T-helper 22 cell (primary cell): ENCODE results near the gene CDC27.
"Not testable (repeated sequence)": the region's sequence is repeated elsewhere in the genome, so short reads cannot be mapped to it uniquely, and the experiment has no call there.

Experiments used
- DNase-seq: peaks from one replicate; pipeline ENCODE4 v3.0.0-alpha.2; 2020; ENCODE audit warnings: low read depth

Gene CDC27

DNA sequence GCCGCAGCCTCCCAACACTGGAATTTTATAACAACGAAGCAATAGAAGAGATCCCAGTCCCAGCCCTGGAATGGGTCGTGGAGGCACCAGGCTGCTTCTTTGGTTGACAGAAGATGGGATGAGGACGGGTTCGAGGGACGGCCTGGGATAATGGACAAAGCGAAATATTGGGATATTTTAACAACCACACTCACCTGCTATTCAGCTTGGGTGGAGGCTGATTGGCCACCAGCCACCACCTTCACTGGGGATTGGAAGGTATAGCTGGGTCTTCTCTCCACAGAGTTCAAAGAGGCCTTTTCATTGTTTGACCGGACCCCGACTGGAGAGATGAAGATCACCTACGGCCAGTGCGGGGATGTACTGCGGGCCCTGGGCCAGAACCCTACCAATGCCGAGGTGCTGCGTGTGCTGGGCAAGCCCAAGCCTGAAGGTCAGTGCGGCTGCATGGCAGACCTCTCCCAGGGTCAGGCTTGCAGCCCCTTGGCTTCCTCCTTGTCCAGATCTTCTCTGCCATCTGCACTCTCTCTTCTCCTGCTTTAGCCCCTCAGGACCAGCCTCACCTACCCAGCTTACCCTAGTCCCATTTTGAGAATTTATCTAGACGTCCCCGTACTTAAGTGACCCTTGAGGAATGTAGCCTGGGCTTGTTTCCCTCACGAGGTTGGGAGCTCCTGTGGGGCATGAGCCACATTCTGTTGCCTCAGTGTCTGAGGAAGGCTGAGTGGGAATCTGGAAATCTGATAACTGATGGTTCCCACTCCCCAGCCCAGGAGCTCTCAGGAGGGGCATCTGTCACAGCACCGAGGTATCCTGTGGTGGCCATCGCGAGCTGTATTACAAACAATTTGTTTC is 30.8 kb upstream of the CDC27 start:
- DNase-seq, result no peak

DNA sequence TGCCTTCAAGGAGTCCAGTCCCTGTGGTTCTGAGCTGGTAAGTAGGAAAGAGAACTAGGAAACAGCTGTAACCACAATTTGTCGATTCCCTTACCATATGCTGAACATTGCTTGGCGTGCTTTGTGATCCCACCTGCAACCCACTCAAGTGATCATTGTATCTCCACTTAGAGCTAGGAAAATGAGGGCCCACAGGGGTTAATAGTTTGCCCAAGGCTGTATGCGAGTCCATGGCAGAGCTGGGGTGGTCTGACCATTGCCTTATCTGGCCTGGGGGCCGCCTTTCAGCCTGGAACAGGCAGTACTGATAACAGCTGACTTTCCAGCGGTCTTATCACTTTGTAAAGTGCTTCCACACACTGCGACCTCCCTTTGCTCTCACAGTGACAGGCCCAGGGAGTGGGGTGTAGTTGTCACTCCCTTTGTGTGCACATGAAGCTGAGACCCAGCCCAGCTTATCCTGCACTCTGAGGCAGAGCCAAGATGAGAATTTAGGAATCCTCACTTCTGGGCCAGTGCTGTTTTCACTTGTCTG is 29.9 kb upstream of the CDC27 start:
- DNase-seq, result no peak

- DNase-seq, result not testable (repeated sequence)
Observed at GRCh38 chr17:47217279-47217678, 28.2 kb upstream of the CDC27 start.

DNA sequence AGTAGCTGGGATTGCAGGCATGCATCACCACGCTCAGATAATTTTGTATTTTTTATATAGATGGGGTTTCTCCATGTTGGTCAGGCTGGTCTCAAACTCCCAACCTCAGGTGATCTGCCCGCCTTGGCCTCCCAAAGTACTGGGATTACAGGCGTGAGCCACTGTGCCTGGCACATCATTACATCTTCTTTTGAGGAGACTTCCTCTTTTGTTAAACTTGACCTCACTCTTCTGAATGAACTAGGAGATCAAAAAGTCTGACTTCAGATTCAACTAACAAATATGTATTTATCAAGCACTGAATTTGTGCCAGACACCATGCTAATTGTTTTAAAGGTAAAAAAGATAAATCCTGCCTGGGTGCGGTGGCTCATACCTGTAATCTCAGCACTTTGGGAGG is 27.7 kb upstream of the CDC27 start:
- not testable (repeated sequence) for DNase-seq

DNA sequence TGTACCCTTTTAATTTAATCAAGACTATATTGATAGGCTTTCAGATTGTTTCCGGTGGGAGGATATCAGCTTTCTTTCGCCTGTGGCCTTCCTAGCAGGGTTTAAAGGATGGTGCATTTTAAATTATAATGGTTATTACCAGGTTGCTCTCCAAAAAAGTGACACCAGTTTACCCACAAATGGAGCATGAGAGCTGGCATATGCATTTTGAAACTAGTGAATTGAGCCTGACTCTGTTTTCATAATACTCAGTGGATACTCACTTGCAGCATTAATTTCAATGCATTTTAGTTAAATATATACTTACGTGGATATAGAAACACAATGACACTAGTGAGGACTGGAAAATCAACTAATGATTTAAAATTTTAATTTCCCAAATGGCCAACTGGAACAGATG is 25.8 kb upstream of the CDC27 start:
- DNase-seq, result no peak

DNA sequence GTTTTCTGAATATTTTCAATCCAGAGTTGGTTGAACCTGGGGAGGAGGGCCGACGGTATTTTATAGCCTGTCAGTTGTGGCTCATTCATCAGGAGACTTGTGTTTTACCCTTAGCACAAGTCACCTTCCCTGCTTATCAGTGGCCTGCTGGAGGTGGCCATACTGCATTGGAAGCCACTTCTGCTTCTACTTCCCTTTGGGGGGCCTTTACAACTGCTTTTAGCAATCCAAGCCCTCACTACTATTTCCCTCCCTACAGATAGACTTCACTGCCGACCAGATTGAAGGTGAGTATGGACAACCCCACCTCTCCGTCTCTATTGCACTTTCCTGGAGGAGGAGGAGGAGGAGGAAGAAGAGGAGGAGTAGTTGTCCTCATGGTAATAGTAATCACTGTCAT is 24.4 kb upstream of the CDC27 start:
- no peak for DNase-seq

DNA sequence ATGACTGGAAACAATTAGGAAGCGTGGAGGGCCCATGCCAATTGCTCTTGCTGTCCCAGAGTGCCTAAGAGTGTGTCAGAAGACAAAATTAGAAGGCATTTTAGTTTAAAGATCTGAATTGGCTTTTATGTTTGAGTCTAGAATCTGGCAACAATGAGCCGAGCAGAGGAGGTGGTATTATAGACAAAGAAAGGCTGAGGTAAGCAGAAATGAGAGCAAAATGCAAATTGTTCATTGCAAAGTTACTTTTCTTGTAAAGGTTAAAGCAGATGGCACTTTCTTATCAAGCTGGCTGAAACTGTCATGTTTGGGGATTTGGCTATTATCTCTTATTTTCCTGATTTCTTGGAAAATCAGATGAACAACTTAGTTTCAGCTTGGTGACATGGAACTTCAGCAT is 23.4 kb upstream of the CDC27 start:
- no peak for DNase-seq

GRCh38 chr17:47210779-47211178 is 21.7 kb upstream of the CDC27 start:
- DNase-seq, result no peak

- DNase-seq, result no peak
Observed at GRCh38 chr17:47210105-47210504, 21.0 kb upstream of the CDC27 start.

GRCh38 chr17:47209499-47209898 is 20.4 kb upstream of the CDC27 start:
- DNase-seq, result no peak

GRCh38 chr17:47208744-47209488 is 19.8 kb upstream of the CDC27 start, which contains the start of gene MYL4:
TSS of gene MYL4 (plus strand) at chr17:47209348. CDS start at chr17:47209423, 75 bp downstream.
- no peak for DNase-seq

- no peak for DNase-seq
Observed at GRCh38 chr17:47207143-47208067, 18.3 kb upstream of the CDC27 start.

DNA sequence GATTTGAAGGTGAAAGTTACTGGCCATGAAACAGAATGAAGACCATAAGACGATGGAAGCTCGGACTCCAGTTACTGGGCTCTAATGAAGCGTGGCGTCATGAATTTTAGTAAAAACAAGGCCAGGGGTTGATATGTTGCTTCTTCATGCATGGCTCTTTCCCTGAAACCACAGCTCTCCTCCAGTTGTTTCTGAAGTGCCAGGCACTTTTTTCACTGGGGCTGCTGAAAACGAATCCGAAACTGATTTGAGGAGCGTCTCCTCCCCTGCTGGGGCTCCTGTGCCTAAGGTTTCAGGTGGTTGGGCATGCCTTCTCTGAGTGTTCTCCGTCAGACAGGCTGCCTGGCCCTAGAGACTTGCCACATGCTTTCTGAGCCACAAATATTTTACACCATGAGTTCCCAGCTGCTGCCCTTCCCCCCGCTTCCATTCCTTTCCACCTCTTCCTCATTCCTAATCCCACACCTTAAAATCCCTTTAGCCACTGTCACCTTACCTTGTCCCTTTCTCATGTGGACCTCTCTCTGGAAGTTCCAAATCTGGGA is 16.4 kb upstream of the CDC27 start:
- peak; percentile 42 for DNase-seq

DNA sequence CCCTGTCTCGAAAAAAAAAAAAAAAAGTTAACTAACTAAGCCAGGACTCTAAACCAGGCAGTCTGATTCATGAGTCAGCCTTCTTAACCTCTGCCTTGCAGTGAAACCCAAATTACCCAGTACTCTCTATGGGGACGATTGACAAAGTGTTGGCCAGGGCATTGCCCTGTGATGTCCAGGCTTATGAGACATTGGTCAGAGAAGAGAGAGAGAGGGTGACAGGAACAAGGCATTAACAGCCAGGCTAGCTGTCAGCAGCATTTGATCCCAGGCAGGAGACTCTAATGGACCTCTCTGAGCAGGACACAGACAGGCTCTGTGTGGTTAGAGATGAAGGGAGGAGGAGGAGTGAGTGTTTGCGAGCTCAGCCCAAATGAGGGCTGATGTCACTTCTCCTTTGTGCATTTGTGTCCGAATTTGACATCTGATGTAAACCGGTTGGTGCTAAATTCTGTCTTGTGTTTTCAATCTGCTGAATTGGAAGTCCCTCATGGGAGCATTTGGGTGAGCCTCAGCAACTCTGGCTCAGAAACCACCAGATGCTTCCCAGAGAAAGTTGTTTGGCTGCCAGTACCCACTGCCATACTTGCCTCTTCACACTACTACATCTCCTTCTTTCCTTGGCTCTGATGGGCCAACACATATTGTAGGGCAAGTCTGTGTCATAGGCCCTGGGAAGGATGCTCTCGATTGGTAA is 15.8 kb upstream of the CDC27 start:
- peak; percentile 15 for DNase-seq

DNA sequence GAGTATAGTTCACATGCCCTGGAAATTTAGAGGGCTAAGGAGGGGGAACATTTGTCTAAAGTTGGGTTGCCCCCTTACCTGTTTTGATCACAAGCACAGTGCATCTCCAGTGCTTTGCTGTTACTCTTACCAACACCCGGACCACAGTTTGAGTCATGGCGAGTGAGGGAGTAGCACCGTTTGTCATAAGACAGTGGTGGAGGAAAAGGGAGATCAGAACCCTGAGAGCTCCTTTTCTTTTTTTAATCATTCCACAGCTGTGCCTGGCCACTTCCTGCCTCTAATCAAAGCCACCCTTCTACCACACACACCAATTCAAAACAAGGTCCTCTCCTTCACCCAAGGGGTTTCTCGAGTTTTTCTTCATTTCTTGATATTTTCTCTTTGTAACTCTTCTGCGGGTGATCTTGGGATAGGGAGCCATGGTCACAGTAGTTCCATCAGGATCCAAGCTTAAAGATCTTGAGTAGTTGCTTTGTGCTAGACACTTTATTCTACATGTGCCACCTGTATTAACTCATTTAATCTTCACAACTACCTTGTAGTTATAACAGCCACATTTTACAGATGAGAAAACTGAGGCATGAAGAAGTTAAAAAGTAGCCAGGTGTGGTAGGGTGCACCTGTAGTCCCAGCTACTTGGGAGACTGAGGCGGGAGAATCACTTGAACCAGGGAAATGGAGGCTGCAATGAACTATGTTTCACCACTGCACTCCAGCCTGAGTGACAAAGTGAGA is 15.1 kb upstream of the CDC27 start:
- DNase-seq, result peak; percentile 30

GRCh38 chr17:47201166-47201565 is 12.1 kb upstream of the CDC27 start:
- DNase-seq, result no peak

DNA sequence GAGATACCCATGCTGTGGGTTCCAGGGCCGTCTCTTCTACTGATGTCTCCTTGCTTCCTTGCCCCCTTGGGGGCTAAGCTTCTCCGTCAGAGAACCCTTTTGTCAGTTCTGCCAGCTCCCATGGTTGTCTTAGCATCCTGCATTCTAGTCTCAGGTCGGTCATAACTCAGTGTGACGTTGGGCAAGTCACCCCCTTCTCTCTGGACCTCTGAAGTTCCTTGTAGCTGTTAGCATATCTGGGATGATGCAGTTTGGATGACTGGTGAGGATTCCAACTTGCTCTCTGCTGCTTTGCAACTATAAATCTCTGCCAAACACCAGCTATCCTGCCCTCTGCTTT is 11.2 kb upstream of the CDC27 start:
- no peak for DNase-seq

- no peak for DNase-seq
Observed at GRCh38 chr17:47199627-47200324, 10.7 kb upstream of the CDC27 start.

DNA sequence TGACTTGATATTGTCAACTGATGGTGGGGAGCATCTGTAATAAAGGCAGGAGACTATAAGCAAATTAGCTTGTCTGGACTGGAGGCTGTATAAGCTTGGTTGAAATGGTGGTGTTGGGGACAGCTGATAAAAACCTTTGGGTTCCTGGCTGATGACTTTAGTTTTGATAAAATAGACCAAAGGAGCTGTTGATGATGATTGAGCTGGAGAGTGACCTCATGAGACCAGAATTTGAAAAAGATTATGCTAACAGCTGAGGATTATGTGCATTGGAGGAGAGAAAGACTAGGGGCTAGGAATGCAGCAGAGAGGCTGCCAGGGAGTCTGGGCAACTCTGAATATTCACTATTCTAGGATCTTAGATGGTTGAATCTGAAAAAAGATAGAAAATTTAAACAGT is 8.7 kb upstream of the CDC27 start:
- no peak for DNase-seq
